GM12878 (cell line): Measurements from ENCODE around the gene APOBEC2. TPM values are rescaled to one million over a fixed set of nuclear protein-coding genes. Genes with fewer than 3 reads are reported as not detected.
A peak's percentile ranks its signal among the peaks of the same experiment; 100 is the strongest.

Experiments
- ATAC-seq: fragments of 200-7000 bp; cut with Tn5 transposase; 3 replicates; pipeline ENCODE4 v1.9.1; 2020; ENCODE audit warnings: mild to moderate bottlenecking, moderate library complexity
- BruUV-seq: library from RNA; stranded (reverse); fragments of 400-500 nt; replicated peaks from 2 replicates; lab custom pipeline; 2021; lab: Mats Ljungman, UMichigan
- CTCF ChIA-PET: fragments of 300-600 bp; sonication (Branson Sonifier 250); formaldehyde crosslinking; extraction: SDS; loops from one replicate; lab custom pipeline; 2021; ENCODE audit warnings: inconsistent platforms; lab: Yijun Ruan, JAX
- POLR2A ChIA-PET: fragments of 350-600 bp; formaldehyde crosslinking; extraction: SDS; loops from one replicate; lab custom pipeline; 2021; ENCODE audit warnings: inconsistent platforms; lab: Charles Lee
- RAD21 ChIA-PET: fragments of 300-600 bp; sonication (Branson Sonifier 250); formaldehyde crosslinking; loops from one replicate; lab custom pipeline; 2023; ENCODE audit warnings: antibody characterized with exemption; ENCODE audit not compliant: unreplicated experiment; lab: Charles Lee
- SMC1A ChIA-PET: fragments of 300-600 bp; sonication (Branson Sonifier 250); formaldehyde crosslinking; loops from one replicate; lab custom pipeline; 2023; ENCODE audit not compliant: unreplicated experiment, uncharacterized antibody; lab: Charles Lee
- DNase-seq: peaks from one replicate; pipeline ENCODE4 v3.0.0-alpha.2; 2011; ENCODE audit warnings: low read depth, low spot score
- FAIRE-seq: peaks from 3 replicates; lab custom pipeline; 2011; peaks lifted over from hg19 to GRCh38; lab: Jason Lieb, UNC
- H2AFZ ChIP-seq: 2 replicates; pipeline ENCODE4 v1.6.0; 2011; ENCODE audit warnings: low read depth, low read length, control low read depth; ENCODE audit not compliant: control insufficient read depth
- H3K27ac ChIP-seq: 2 replicates; pipeline ENCODE4 v1.5.1; 2011; ENCODE audit warnings: control low read depth; ENCODE audit not compliant: control insufficient read depth, insufficient read depth
- H3K27me3 ChIP-seq, 2 experiments: replicated peaks in 1 of 2; 2 replicates each; pipeline versions ENCODE4 v1.6.0 to v1.6.1; 2011; ENCODE audit warnings: low read length in 1 of 2; ENCODE audit not compliant: control insufficient read depth in 2 of 2, insufficient read depth in 2 of 2
- H3K36me3 ChIP-seq, 2 experiments: 2 replicates each; pipeline ENCODE4 v1.5.1; 2011; ENCODE audit warnings: low read length in 1 of 2; ENCODE audit not compliant: control insufficient read depth in 2 of 2, insufficient read depth in 2 of 2
- H3K4me1 ChIP-seq: 2 replicates; pipeline ENCODE4 v1.6.1; 2011; ENCODE audit warnings: mild to moderate bottlenecking, low read length, moderate library complexity, mixed read lengths; ENCODE audit not compliant: control insufficient read depth, insufficient read depth
- H3K4me2 ChIP-seq: 2 replicates; pipeline ENCODE4 v1.6.0; 2011; ENCODE audit warnings: control low read depth; ENCODE audit not compliant: control insufficient read depth, insufficient read depth
- H3K4me3 ChIP-seq: fragments of 200-600 bp; sonication (generic); 2 replicates; pipeline ENCODE4 v1.5.1; 2016
- H3K79me2 ChIP-seq: 2 replicates; pipeline ENCODE4 v1.6.0; 2011; ENCODE audit warnings: low read length; ENCODE audit not compliant: control insufficient read depth, insufficient read depth
- H3K9ac ChIP-seq: 2 replicates; pipeline ENCODE4 v1.8.0; 2011; ENCODE audit warnings: low read length, control low read depth, mixed read lengths; ENCODE audit not compliant: control insufficient read depth, insufficient read depth
- H3K9me3 ChIP-seq: replicated peaks from 3 replicates; pipeline ENCODE4 v1.5.1; 2011; ENCODE audit warnings: mild to moderate bottlenecking, low read length; ENCODE audit not compliant: control insufficient read depth, insufficient read depth
- H4K20me1 ChIP-seq: 2 replicates; pipeline ENCODE4 v1.6.0; 2011; ENCODE audit not compliant: control insufficient read depth, insufficient read depth
- ATF2 ChIP-seq: IDR thresholded peaks from 2 replicates; pipeline ENCODE4 v1.6.1; 2012; ENCODE audit warnings: low read length, inconsistent platforms
- ATF3 ChIP-seq: IDR thresholded peaks from 2 replicates; pipeline ENCODE4 v1.6.1; 2011; ENCODE audit warnings: low read depth, mild to moderate bottlenecking, low read length, moderate library complexity, borderline replicate concordance; ENCODE audit errors: extremely low read depth
- BACH1 ChIP-seq: fragments of 450-650 bp; IDR thresholded peaks from 2 replicates; pipeline ENCODE4 v1.6.1; 2017; ENCODE audit warnings: mild to moderate bottlenecking, borderline replicate concordance
- BCL3 ChIP-seq: IDR thresholded peaks from 2 replicates; pipeline ENCODE4 v1.6.1; 2011; ENCODE audit warnings: borderline replicate concordance, low read depth, mild to moderate bottlenecking, moderate library complexity, low read length; ENCODE audit not compliant: insufficient read depth, poor library complexity, severe bottlenecking
- BHLHE40 ChIP-seq, 2 experiments: fragments of 450-650 bp in 1 of 2; IDR thresholded peaks; 2 replicates each; pipeline ENCODE4 v1.6.1; 2011 to 2017; ENCODE audit warnings: low read depth in 2 of 2, borderline replicate concordance in 1 of 2, improper control_type of control experiment in 1 of 2, low read length in 1 of 2, mild to moderate bottlenecking in 1 of 2
- CHD2 ChIP-seq: IDR thresholded peaks from 2 replicates; pipeline ENCODE4 v1.6.1; 2011; ENCODE audit warnings: low read depth, low read length, improper control_type of control experiment, borderline replicate concordance
- CHD4 ChIP-seq: fragments of 200-600 bp; sonication (generic); IDR thresholded peaks from 2 replicates; pipeline ENCODE4 v1.6.1; 2016; ENCODE audit warnings: mild to moderate bottlenecking
- ELK1 ChIP-seq: IDR thresholded peaks from 2 replicates; pipeline ENCODE4 v1.6.1; 2012; ENCODE audit warnings: low read depth, low read length, improper control_type of control experiment
- ESRRA ChIP-seq: IDR thresholded peaks from 2 replicates; pipeline ENCODE4 v1.6.1; 2012; ENCODE audit warnings: mild to moderate bottlenecking, low read length, improper control_type of control experiment
- JUNB ChIP-seq: IDR thresholded peaks from 2 replicates; pipeline ENCODE4 v1.6.1; 2016; ENCODE audit warnings: antibody characterized with exemption, mild to moderate bottlenecking
- MEF2A ChIP-seq: IDR thresholded peaks from 2 replicates; pipeline ENCODE4 v1.6.1; 2011; ENCODE audit warnings: low read depth, mild to moderate bottlenecking, low read length, moderate library complexity; ENCODE audit not compliant: insufficient read depth
- MEF2B ChIP-seq: fragments of 450-650 bp; IDR thresholded peaks from 2 replicates; pipeline ENCODE4 v1.6.1; 2018; ENCODE audit warnings: mild to moderate bottlenecking, moderate library complexity; ENCODE audit not compliant: partially characterized antibody, poor library complexity, severe bottlenecking
- NFYB ChIP-seq: IDR thresholded peaks from 2 replicates; pipeline ENCODE4 v1.6.1; 2011; ENCODE audit warnings: low read depth, mild to moderate bottlenecking, low read length, improper control_type of control experiment, moderate library complexity; ENCODE audit not compliant: insufficient read depth
- NR2C1 ChIP-seq: fragments of 450-650 bp; IDR thresholded peaks from 2 replicates; pipeline ENCODE4 v1.6.1; 2017; ENCODE audit warnings: antibody characterized with exemption, mild to moderate bottlenecking, moderate library complexity
- TCF3 ChIP-seq: IDR thresholded peaks from 2 replicates; pipeline ENCODE4 v1.6.1; 2012; ENCODE audit warnings: low read depth, mild to moderate bottlenecking, low read length, borderline replicate concordance; ENCODE audit not compliant: insufficient read depth
- in situ Hi-C: fragments of 300-500 bp; cut with MboI; formaldehyde crosslinking; loops from 9 replicates; pipeline ENCODE4 v1.14.3; 2018; ENCODE audit warnings: mixed read lengths
- intact Hi-C: fragments of 100-400 bp; cut with micrococcal nuclease; formaldehyde crosslinking; loops from one replicate; pipeline ENCODE4 v1.14.2; 2022; ENCODE audit not compliant: unreplicated experiment
- polyA plus RNA-seq, 11 experiments: library from polyadenylated mRNA; depleted of rRNA in 4 of 11; unstranded in 6 of 11; stranded (reverse) in 5 of 11; fragments of >200 nt; fragmentation: Nextera tagmentation in 4 of 11; fragmentation: Illumina TruSeq in 1 of 11; extraction: Ambion mirVana in 4 of 11; extraction: Trizol in 1 of 11; gene quantifications; 1 replicate in 1 of 11; 2 replicates in 10 of 11; pipeline versions ENCODE4 v1.2.1 to v1.2.3, GENCODE V29; 2011 to 2016; ENCODE audit warnings: inconsistent platforms in 2 of 11, missing spikeins in 2 of 11, low read depth in 1 of 11
- total RNA-seq, 4 experiments: library from RNA; depleted of rRNA in 3 of 4; stranded (reverse); fragments of >200 nt in 3 of 4; fragmentation: Illumina TruSeq in 1 of 4; extraction: Trizol in 1 of 4; gene quantifications; 2 replicates each; pipeline versions ENCODE4 v1.2.1 to v1.2.3, GENCODE V29; 2013 to 2021

The APOBEC2 gene
- total and polyA plus RNA-seq, 10 of the 15 experiments (the other 5 are each of a cell fraction or from before 2014, with no cell fraction given): 0.11 to 1.4 (median 0.87) TPM; not detected in 6

GRCh38 chr6:41085182-41085581, 32.2 kb downstream of the APOBEC2 start:
- Histone ChIP-seq H3K9me3 (no peaks in the 10 kb centered on the region), H3K27ac (no peak overlapping the region), H3K4me1 (no peaks in the 10 kb centered on the region), H3K36me3 (peaks cover 4 to 14% of the 10 kb centered on the region in 2 experiments), H3K27me3 (no peaks in the 10 kb centered on the region), H3K79me2 (no peaks in the 10 kb centered on the region; the same call in 1 of the 2 replicates), H3K4me2 (no peak overlapping the region), H2AFZ (no peak overlapping the region), H3K4me3 (no peak overlapping the region), H4K20me1 (no peaks in the 10 kb centered on the region), H3K9ac (no peak overlapping the region)
- intact Hi-C loops (no loop called here), in situ Hi-C loops (no loop called here)
- DNase-seq: no peak
- ChIA-PET POLR2A (no interaction called here), CTCF (no interaction called here), RAD21 (no interaction called here), SMC1A (interaction anchor here (0.9 kb wide), 1 partner anchor 9 kb away, joined by 4 read pairs; no protein-coding TSS in a partner anchor)
- no peak for ATAC-seq
- TF ChIP-seq BACH1 (no peak), ELK1 (no peak), NR2C1 (no peak), CHD4 (no peak), ATF2 (no peak), ESRRA (no peak), ATF3 (no peak), MEF2B (no peak), CHD2 (no peak), NFYB (no peak), BCL3 (no peak), BHLHE40 (IDR thresholded peaks at IDR 0.05; ENCODE audit: borderline replicate concordance in 1 of 2, low read depth in 2 of 2, low read length in 1 of 2) (no peak), TCF3 (no peak), MEF2A (no peak), JUNB (no peak)
- peak; percentile 78 for FAIRE-seq
- no TSS peak for BruUV-seq
